Urinary bladder (tissue), 4 donors: Measurements from ENCODE around the gene MBOAT1. TPM values are rescaled to one million over a fixed set of nuclear protein-coding genes. Genes with fewer than 3 reads are reported as not detected.
"Not testable (repeated sequence)": the region's sequence is repeated elsewhere in the genome, so short reads cannot be mapped to it uniquely, and the experiment has no call there.

ENCODE experiments used
- DNase-seq: peaks from one replicate; pipeline ENCODE4 v3.0.0-alpha.2; 2015; ENCODE audit errors: extremely low spot score
- H3K27ac ChIP-seq: one replicate; pipeline ENCODE4 v1.5.1; 2013; ENCODE audit warnings: low read depth, mild to moderate bottlenecking, moderate library complexity
- H3K36me3 ChIP-seq: one replicate; pipeline ENCODE4 v1.6.1; 2013; ENCODE audit warnings: mild to moderate bottlenecking, moderate library complexity; ENCODE audit not compliant: insufficient read depth
- H3K4me1 ChIP-seq: one replicate; pipeline ENCODE4 v1.6.1; 2013; ENCODE audit warnings: mild to moderate bottlenecking, moderate library complexity; ENCODE audit not compliant: insufficient read depth
- H3K4me3 ChIP-seq: one replicate; pipeline ENCODE4 v1.5.1; 2013; ENCODE audit warnings: low read depth, low read length
- WGBS: extraction: QIAGEN DNeasy Blood & Tissue Kit; methylation state at CpG from one replicate; pipeline ENCODE4 v1.1.7; 2013; 5-methylcytosine and 5-hydroxymethylcytosine counted together
- polyA plus RNA-seq: library from polyadenylated mRNA; stranded (reverse); fragments of 200-250 nt; gene quantifications from one replicate; pipeline ENCODE4 v1.2.3, GENCODE V29; 2013
- total RNA-seq: library from RNA; depleted of rRNA; stranded (reverse); fragments of >200 nt; gene quantifications from one replicate; pipeline ENCODE4 v1.2.3, GENCODE V29; 2014
- donor health status: healthy with polysubstance abuse.
- donor health status: healthy.

Gene MBOAT1
- total and polyA plus RNA-seq, 2 donors = 9.2 to 30.3 TPM

DNA sequence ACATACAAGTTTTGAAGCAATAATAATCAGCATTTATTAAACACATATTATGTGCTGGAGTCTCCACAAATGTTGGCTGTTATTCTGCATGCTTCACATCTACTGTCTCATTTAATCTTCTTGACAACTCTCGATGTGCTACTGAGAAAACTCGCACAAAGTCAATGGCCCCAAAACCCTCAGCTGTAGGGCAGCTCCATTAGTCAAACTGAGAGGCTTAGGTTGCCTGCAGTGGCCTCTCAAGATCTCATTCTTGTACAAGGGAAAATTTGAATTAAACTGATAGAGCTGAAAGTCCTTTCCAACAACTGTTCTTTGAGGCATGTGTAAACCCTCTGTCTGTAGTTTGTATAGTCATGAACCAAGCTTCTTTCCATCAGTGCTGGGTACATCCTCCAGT, 49.8 kb downstream of the MBOAT1 start:
- no peak overlapping the region for H3K27ac ChIP-seq
- DNase-seq = no peak
- WGBS = 80% methylated on average over 2 of the region's 2 CpGs
- no peaks in the 10 kb centered on the region for H3K36me3 ChIP-seq
- no peaks in the 10 kb centered on the region for H3K4me1 ChIP-seq
- H3K4me3 ChIP-seq = no peak overlapping the region

DNA sequence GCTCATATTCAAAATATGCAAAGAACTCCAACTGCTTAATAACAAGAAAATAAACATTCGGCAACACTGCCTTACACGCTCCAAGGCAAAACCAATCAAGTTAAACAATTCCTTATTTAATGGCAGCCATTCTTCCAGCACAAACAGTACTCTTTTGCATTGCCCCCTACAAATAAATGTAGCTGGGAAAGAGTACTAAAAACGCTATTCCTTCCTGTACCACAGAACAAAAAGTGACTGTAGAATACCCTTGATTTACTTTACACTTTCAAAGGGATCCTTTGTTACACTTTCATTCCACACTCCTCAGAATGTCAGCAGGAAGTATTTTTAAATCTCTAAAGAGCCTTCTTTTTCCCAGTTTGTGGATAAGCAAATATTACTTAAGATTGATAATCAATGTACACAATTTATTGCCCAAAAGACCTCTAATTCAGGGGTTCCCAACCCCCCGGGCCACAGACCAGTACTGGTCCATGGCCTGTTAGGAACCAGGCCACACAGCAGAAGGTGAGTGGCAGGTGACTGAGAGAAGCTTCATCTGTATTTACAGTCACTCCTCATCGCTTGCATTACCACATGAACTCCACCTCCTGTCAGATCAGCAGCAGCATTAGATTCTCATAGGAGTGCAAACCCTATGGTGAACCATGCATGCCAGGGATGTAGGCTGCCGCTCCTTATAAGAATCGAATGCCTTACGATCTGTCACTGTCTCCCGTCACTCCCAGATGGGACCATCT, 51.6 kb downstream of the MBOAT1 start:
- Histone ChIP-seq H3K4me1 (no peaks in the 10 kb centered on the region), H3K36me3 (no peaks in the 10 kb centered on the region), H3K4me3 (no peak overlapping the region), H3K27ac (no peak overlapping the region)
- 80% methylated on average over 9 of the region's 9 CpGs for WGBS
- no peak for DNase-seq

DNA sequence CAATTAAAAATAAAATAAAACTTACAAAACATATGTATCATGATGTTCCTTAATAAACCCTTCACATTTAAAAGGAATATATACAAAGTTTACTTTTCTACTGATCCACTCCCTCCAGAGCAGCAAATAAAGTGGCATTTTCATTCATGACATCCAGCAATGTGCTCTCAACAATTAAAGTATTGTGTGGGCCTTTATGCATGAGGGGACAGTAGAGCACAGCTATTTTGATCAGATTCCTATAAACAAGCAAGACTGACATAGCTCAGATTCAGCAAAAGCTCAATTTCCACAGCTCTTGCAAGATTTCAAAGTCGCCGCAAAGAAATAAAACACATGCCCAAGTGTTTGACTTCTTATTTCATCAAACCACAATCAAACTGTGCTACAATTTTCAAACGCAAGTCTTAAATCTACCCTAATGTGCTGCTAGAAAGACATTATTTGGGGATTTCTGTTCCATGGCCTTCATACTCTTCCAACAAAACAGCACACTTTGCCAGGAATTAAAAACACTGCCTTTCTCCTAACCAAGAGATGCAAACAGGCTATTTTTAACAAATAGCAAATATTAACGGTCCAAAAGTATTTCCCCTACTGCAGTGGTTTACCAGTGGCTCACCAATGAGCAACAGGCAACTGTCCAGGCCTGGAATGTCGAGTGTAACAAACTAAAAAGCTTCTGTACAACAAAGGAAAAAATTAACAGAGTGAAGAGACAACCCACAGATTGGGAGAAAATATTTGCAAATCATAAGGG, 52.3 kb downstream of the MBOAT1 start:
- Histone ChIP-seq H3K4me3 (no peak overlapping the region), H3K27ac (no peak overlapping the region), H3K36me3 (no peaks in the 10 kb centered on the region), H3K4me1 (no peaks in the 10 kb centered on the region)
- 52% methylated on average over 5 of the region's 5 CpGs for WGBS
- DNase-seq = no peak

DNA sequence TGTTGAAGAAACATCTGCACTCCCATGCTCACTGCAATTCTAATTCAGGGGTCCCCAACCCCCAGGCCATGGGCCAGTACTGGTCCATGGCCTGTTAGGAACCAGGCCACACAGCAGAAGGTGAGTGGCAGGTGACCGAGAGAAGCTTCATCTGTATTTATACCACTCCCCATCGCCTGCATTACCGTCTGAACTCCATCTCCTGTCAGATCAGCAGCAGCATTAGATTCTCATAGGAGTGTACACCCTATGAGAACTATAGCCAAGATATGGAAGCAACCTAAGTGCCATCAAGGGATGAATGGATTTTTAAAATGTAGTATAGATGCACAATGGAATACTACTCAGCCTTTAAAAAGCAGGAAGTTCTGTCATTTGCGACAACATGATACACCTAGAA, 53.2 kb downstream of the MBOAT1 start:
- Histone ChIP-seq H3K4me1 (no peaks in the 10 kb centered on the region), H3K27ac (no peak overlapping the region), H3K4me3 (no peak overlapping the region), H3K36me3 (no peaks in the 10 kb centered on the region)
- 74% methylated on average over 4 of the region's 4 CpGs for WGBS
- DNase-seq = no peak

DNA sequence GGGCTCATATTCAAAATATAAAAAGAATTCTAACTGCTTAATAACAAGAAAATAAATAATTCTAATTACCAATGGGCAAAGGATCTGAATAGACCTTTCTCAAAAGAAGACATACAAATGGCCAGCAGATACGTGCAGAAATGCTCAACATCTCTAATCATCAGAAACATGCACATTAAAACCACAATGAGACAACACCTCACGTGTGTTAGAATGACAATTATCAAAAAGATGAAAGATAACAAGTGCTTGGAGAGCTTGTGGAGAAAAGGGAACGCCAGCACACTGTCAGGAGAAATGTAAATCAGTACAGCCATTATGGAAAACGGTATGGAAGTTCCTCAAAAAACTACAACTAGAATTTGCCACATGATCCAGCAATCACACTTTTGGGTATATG, 53.6 kb downstream of the MBOAT1 start:
- no peaks in the 10 kb centered on the region for H3K4me1 ChIP-seq
- WGBS = 92% methylated on average over 4 of the region's 4 CpGs

DNA sequence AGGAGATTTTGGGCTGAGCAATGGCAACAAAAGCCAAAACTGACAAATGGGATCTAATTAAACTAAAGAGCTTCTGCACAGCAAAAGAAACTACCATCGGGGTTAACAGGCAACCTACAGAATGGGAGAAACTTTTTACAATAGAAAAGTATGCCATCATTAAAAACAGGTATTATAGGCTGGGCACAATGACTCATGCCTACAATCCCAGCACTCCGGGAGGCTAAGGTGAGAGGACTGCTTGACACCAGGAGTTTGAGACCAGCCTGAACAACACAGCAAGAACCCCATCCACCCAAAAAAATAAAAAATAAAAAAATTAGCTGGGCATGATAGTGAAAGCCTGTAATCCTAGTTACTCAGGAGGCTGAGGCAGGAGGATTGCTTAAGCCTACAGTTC, 55.4 kb downstream of the MBOAT1 start:
- Histone ChIP-seq H3K4me1 (no peaks in the 10 kb centered on the region), H3K36me3 (no peaks in the 10 kb centered on the region), H3K4me3 (no peak overlapping the region), H3K27ac (no peak overlapping the region)
- 87% methylated on average over 2 of the region's 2 CpGs for WGBS
- DNase-seq = no peak

More for the DNA sequence above, 53.6 kb downstream of the MBOAT1 start:
- Histone ChIP-seq H3K4me3 (no peak overlapping the region), H3K27ac (no peak overlapping the region), H3K36me3 (no peaks in the 10 kb centered on the region)
- no peak for DNase-seq

DNA sequence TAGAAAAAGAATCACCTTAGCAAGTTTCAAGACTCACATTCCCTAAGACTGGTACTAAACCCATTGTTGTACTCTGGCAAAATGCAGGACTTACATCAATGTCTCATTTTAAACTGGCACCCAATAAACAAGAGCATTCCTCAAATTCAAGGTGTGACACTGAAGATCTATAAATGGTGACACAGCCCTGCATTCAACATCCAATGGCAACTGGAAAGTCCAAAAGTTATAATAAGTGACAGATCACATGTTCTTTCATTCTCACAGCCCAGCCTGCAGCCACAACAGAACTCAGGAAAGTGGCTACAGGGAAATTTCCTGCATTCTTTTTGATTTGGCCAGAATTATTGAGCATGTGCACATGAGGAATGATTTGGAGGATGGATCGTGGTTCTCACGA, 57.5 kb downstream of the MBOAT1 start:
- Histone ChIP-seq H3K4me1 (no peaks in the 10 kb centered on the region), H3K36me3 (peaks cover 4% of the 10 kb centered on the region), H3K27ac (no peak overlapping the region), H3K4me3 (no peak overlapping the region)
- WGBS = 98% methylated on average over 2 of the region's 2 CpGs
- no peak for DNase-seq

DNA sequence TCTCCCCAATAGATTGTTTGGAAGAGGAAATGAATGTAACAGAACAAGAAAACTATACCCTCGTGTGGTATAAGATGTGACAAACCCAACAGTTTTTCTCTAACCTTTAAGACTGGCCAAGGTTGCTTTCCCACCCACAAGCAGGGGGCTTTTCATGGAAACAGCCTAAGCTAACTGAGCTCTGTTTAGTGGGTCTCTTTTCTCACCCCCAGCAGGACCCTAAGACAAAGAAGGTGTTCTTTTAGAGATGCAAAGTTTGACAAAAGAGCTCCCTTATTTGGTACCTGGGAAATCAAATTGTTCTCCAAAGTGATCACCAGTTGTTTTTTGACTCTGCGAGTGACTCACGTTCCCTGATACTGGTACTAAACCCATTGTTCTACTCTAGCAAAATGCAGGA, 59.1 kb downstream of the MBOAT1 start:
- Histone ChIP-seq H3K4me3 (no peak overlapping the region), H3K27ac (no peak overlapping the region), H3K36me3 (peaks cover 4% of the 10 kb centered on the region), H3K4me1 (no peaks in the 10 kb centered on the region)
- WGBS = 93% methylated on average over 3 of the region's 3 CpGs
- DNase-seq = no peak

DNA sequence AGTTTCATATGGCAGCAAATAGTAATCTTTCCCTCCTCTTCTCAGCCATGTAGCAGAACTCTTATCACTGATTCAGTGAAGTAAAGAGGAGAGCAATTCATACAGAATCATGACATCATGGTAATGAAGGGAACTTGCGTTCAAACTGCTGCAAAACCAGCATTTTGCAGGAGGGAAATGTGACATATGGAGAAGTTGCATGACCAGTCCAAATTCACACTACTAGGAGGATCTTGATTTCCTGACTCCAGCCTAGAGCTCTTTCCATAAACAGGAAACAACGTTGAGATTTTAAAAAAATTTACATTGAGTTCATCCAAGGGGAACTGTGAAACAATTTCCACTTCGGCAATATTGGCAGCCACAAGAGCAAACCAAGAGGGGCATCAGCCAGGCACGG, 63.8 kb downstream of the MBOAT1 start:
- H3K36me3 ChIP-seq = peaks cover 4% of the 10 kb centered on the region
- H3K4me1 ChIP-seq = no peaks in the 10 kb centered on the region
- H3K27ac ChIP-seq = no peak overlapping the region
- H3K4me3 ChIP-seq = no peak overlapping the region
- no peak for DNase-seq
- WGBS = 61% methylated on average over 4 of the region's 4 CpGs

DNA sequence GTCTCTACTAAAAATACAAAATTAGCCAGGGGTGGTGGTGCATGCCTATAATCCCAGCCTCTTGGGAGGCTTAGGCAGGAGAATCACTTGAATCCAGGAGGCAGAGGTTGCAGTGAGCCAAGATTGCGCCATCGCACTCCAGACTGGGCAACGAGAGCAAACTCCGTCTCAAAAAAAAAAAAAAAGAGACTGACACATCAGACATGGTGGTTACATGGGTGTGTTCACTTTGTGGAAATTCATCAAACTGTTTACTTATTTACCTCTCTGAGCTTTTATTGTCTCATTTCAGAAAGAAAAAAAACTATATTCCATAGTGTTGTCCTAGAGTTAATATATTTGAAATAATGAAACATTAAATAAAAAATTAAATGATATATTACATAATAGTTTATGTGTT, 64.8 kb downstream of the MBOAT1 start:
- H3K4me3 ChIP-seq = no peak overlapping the region
- peaks cover 4% of the 10 kb centered on the region for H3K36me3 ChIP-seq
- DNase-seq = no peak
- 96% methylated on average over 4 of the region's 4 CpGs for WGBS
- H3K4me1 ChIP-seq = no peaks in the 10 kb centered on the region
- H3K27ac ChIP-seq = no peak overlapping the region

DNA sequence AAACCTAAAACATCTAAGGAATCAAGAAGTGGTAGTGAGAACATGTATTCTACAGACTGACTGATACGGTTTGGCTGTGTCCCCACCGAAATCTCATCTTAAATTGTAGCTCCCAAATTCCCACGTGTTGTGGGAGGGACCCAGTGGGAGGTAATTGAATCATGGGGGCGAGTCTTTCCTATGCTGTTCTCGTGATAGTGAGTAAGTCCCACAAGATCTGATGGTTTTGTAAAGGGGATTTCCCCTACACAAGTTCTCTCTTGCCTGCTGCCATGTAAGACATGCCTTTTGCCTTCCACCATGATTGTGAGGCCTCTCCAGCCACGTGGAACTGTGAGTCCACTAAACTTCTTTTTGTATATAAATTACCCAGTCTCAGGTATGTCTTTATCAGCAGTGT, 65.4 kb downstream of the MBOAT1 start:
- H3K4me1 ChIP-seq, DNase-seq, H3K36me3 ChIP-seq, H3K4me3 ChIP-seq, H3K27ac ChIP-seq: not testable (repeated sequence)
- WGBS = 93% methylated on average over 6 of the region's 6 CpGs

DNA sequence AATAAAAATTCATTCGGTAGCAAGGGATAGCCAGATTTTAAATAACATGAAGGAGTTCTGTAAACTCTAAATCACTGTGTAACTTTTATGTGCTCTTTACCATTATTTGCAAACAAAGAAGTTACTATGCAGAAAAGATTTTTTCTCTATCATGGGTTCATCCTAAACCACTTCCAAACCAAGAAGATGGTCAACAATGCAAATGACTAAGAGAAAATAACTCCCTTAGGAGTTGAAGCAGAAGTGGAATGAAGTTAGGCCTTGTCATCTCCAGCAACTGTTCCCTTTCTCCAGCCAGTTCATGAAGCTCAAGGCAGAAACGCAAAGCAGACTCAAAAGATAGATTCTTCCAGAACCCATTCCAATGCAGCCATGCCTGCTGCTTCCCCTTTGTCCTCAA, 66.0 kb downstream of the MBOAT1 start:
- WGBS = 98% methylated on average over 2 of the region's 2 CpGs
- no peak for DNase-seq
- H3K27ac ChIP-seq = no peak overlapping the region
- peaks cover 2% of the 10 kb centered on the region for H3K36me3 ChIP-seq
- H3K4me3 ChIP-seq = no peak overlapping the region
- H3K4me1 ChIP-seq = no peaks in the 10 kb centered on the region

DNA sequence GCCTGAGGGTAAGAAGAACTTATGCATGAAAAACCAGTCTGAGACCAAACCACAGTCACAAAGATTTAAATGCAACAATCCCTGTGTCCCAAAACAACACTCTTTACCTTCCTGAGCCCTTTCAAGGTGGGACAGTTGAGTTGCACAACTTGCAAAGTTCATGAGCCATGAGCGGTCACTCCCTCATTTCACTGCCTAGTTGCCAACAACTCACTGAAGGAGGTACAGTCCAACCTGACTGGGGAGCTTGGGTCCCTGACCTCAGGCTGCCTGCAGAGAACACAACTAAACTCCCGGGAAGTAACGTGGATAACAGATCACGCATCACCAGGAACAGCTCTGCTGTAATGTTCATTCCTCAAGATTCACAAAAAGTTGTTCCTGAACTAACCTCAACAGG, 69.4 kb downstream of the MBOAT1 start:
- no peaks in the 10 kb centered on the region for H3K4me1 ChIP-seq
- no peaks in the 10 kb centered on the region for H3K36me3 ChIP-seq
- no peak for DNase-seq
- 95% methylated on average over 4 of the region's 4 CpGs for WGBS
- H3K27ac ChIP-seq = no peak overlapping the region
- no peak overlapping the region for H3K4me3 ChIP-seq

DNA sequence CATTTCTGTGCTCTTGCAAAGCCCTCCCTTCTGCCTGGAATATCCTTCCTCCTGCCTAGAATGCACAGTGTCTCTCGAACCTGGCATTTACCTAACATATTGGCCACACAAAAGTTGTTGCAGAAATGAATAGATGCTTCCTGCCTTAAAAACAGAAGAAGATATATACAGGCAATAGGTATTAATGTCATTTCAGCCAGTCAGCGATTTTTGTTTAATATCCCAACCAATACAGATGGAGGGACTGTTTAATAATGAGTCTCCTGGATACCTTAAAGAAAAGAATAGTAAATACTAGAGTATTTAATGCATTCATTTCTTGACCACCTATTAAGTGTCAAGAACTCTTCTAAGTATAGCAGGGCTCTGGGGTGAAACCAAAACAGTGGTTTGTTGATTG, 70.3 kb downstream of the MBOAT1 start:
- no peak for DNase-seq
- Histone ChIP-seq H3K4me1 (no peaks in the 10 kb centered on the region), H3K27ac (no peak overlapping the region), H3K4me3 (no peak overlapping the region), H3K36me3 (no peaks in the 10 kb centered on the region)
- 95% methylated on average over 2 of the region's 2 CpGs for WGBS
